DMS53 (cell line): ENCODE results near the gene CLPTM1L.
"Not testable (repeated sequence)": the region's sequence is repeated elsewhere in the genome, so short reads cannot be mapped to it uniquely, and the experiment has no call there.

Source experiments
- DNase-seq: peaks from one replicate; lab custom pipeline; 2025; lab: John Stamatoyannopoulos, UW

The CLPTM1L gene

GRCh38 chr5:1289559-1289958 lies 55.3 kb downstream of the CLPTM1L start:
- DNase-seq = not testable (repeated sequence)

GRCh38 chr5:1288439-1289335 lies 56.2 kb downstream of the CLPTM1L start:
- peak; percentile 94 for DNase-seq

- DNase-seq = no peak
Observed at GRCh38 chr5:1285883-1286291, 59.0 kb downstream of the CLPTM1L start.

- no peak for DNase-seq
Observed at GRCh38 chr5:1285141-1285540, 59.8 kb downstream of the CLPTM1L start.

GRCh38 chr5:1284336-1284970 lies 60.4 kb downstream of the CLPTM1L start:
- not testable (repeated sequence) for DNase-seq

GRCh38 chr5:1283729-1284041 lies 61.2 kb downstream of the CLPTM1L start:
- DNase-seq = not testable (repeated sequence)

GRCh38 chr5:1282993-1283728 lies 61.7 kb downstream of the CLPTM1L start:
- DNase-seq = not testable (repeated sequence)

GRCh38 chr5:1282131-1282992 lies 62.5 kb downstream of the CLPTM1L start:
- DNase-seq = no peak

GRCh38 chr5:1281038-1281882 lies 63.6 kb downstream of the CLPTM1L start:
- DNase-seq = no peak

GRCh38 chr5:1280177-1281037 lies 64.5 kb downstream of the CLPTM1L start:
- no peak for DNase-seq

GRCh38 chr5:1279443-1280151 lies 65.3 kb downstream of the CLPTM1L start:
- no peak for DNase-seq

- no peak for DNase-seq
Observed at GRCh38 chr5:1278656-1279442, 66.0 kb downstream of the CLPTM1L start.

- no peak for DNase-seq
Observed at GRCh38 chr5:1278216-1278615, 66.7 kb downstream of the CLPTM1L start.

GRCh38 chr5:1277781-1278180 lies 67.1 kb downstream of the CLPTM1L start:
- no peak for DNase-seq

- no peak for DNase-seq
Observed at GRCh38 chr5:1277331-1277730, 67.6 kb downstream of the CLPTM1L start.

GRCh38 chr5:1276930-1277329 lies 68.0 kb downstream of the CLPTM1L start:
- no peak for DNase-seq

GRCh38 chr5:1275397-1276391 lies 69.2 kb downstream of the CLPTM1L start:
- not testable (repeated sequence) for DNase-seq
